Stomach (tissue), 9 donors: ENCODE results near the gene FHOD1. TPM values are rescaled to one million over a fixed set of nuclear protein-coding genes. Genes with fewer than 3 reads are reported as not detected.
A peak's percentile ranks its signal among the peaks of the same experiment; 100 is the strongest.

Experiments
- DNase-seq, 2 donors: peaks; one replicate each; pipeline versions ENCODE4 v3.0.0 to v3.0.0-alpha.2; 2013 to 2019
- H3K27ac ChIP-seq, 5 donors: fragments of 200-600 bp in 4 of 5; sonication (generic) in 4 of 5; one replicate each; pipeline ENCODE4 v1.5.1; 2013 to 2019; ENCODE audit warnings: mild to moderate bottlenecking in 1 of 5, moderate library complexity in 1 of 5
- H3K27me3 ChIP-seq, 3 donors: fragments of 200-600 bp; sonication (generic); one replicate each; pipeline ENCODE4 v1.5.1; 2017 to 2019; ENCODE audit warnings: mixed run types in 1 of 3
- H3K36me3 ChIP-seq, 4 donors: fragments of 200-600 bp; sonication (generic); 1 replicate in 3 of 4; 2 replicates in 1 of 4; pipeline ENCODE4 v1.5.1; 2016 to 2019
- H3K4me1 ChIP-seq, 4 donors: fragments of 200-600 bp; sonication (generic); one replicate each; pipeline ENCODE4 v1.5.1; 2016 to 2019
- H3K4me3 ChIP-seq, 4 donors: fragments of 200-600 bp; sonication (generic) in 3 of 4; one replicate each; pipeline ENCODE4 v1.5.1; 2016 to 2019; ENCODE audit warnings: mild to moderate bottlenecking in 1 of 4
- H3K9me3 ChIP-seq, 4 donors: fragments of 200-600 bp; sonication (generic); one replicate each; pipeline ENCODE4 v1.5.1; 2016 to 2019
- EP300 ChIP-seq: sonication (generic); formaldehyde crosslinking; IDR thresholded peaks from one replicate; pipeline ENCODE4 v1.6.1; 2017; ENCODE audit warnings: antibody characterized with exemption
- POLR2A ChIP-seq, 4 donors: fragments of 450-650 bp; IDR thresholded peaks; one replicate each; pipeline ENCODE4 v1.6.1; 2016; ENCODE audit warnings: antibody characterized with exemption in 4 of 4, control low read depth in 2 of 4, mild to moderate bottlenecking in 1 of 4, moderate library complexity in 1 of 4
- POLR2AphosphoS5 ChIP-seq, 3 donors: sonication (generic); formaldehyde crosslinking; IDR thresholded peaks; one replicate each; pipeline ENCODE4 v1.6.1; 2016; ENCODE audit warnings: antibody characterized with exemption in 3 of 3
- WGBS, 5 donors: extraction: QIAGEN DNeasy Blood & Tissue Kit in 3 of 5; methylation state at CpG; one replicate each; pipeline versions ENCODE4 v1.1.5 to v1.1.7; 2013 to 2018; 5-methylcytosine and 5-hydroxymethylcytosine counted together
- intact Hi-C: fragments of 100-400 bp; cut with DNase I; formaldehyde crosslinking; loops from one replicate; pipeline ENCODE4 v1.15.1; 2023; ENCODE audit warnings: low total_unique reads
- polyA plus RNA-seq, 3 donors: library from polyadenylated mRNA; stranded (reverse); fragments of 200-250 nt; gene quantifications; one replicate each; pipeline ENCODE4 v1.2.3, GENCODE V29; 2013
- total RNA-seq, 5 donors: library from RNA; depleted of rRNA; stranded (reverse); fragments of >200 nt; gene quantifications; one replicate each; pipeline versions ENCODE4 v1.1.0 to v1.2.3, GENCODE V29; 2014 to 2016
- TF ChIP-seq, protein P1 (sequence below), 7 experiments: fragments of 450-650 bp in 4 of 7; fragments of 200-600 bp in 3 of 7; sonication (generic) in 3 of 7; IDR thresholded peaks; one replicate each; pipeline ENCODE4 v1.5.1; 2016 to 2019; ENCODE audit warnings: antibody characterized with exemption in 7 of 7, control low read depth in 2 of 7, mild to moderate bottlenecking in 1 of 7
- donor health status: healthy with polysubstance abuse.
- donor health status: Bipolar disorder and iron deficiency.
- donor health status: healthy.

Gene FHOD1
- total and polyA plus RNA-seq, 8 donors, result 6.1 to 101 (median 17.5) TPM

DNA sequence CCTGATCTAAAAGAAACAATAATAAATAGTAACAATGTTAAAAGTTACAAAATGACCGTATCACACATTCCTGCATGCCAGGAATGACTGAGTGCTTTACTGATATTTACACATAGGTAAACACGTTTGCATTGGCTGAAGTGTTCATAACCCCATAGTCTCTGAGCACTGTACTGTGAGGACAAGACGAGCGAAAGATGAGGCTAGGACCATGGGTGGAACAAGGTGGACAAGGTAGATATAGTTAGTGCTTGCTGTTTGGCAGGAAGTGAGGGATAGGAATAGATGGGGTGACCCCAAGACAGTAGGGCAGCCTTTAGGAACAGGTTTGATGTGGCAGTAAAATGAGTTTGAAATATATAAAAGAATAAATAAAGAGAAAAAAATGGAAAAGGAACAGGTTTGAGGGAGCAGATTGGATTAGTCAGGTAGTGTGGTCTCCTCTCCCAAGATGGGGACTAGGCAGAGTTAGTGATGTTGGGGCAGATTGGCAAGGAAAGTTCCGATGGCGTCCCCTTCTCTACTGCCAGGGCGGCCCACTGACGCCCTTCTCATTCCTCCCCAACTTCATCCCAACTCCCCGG, 55.8 kb downstream of the FHOD1 start:
- H3K4me3 ChIP-seq, result peak overlapping the region; percentile 91 to 100 (median 94)
- intact Hi-C loops, result no loop called here
- peak overlapping the region in 2 of 5 donors; percentile 81 to 90 for H3K27ac ChIP-seq
- H3K9me3 ChIP-seq, result no peaks in the 10 kb centered on the region
- peaks cover 26 to 35% (median 31%) of the 10 kb centered on the region in 4 donors for H3K36me3 ChIP-seq
- no peak for DNase-seq
- TF ChIP-seq POLR2AphosphoS5 (IDR thresholded peaks at IDR 0.05) (no peak), POLR2A (IDR thresholded peaks at IDR 0.05) (no peak), EP300 (no peak)
- TF ChIP-seq, protein P1, sequence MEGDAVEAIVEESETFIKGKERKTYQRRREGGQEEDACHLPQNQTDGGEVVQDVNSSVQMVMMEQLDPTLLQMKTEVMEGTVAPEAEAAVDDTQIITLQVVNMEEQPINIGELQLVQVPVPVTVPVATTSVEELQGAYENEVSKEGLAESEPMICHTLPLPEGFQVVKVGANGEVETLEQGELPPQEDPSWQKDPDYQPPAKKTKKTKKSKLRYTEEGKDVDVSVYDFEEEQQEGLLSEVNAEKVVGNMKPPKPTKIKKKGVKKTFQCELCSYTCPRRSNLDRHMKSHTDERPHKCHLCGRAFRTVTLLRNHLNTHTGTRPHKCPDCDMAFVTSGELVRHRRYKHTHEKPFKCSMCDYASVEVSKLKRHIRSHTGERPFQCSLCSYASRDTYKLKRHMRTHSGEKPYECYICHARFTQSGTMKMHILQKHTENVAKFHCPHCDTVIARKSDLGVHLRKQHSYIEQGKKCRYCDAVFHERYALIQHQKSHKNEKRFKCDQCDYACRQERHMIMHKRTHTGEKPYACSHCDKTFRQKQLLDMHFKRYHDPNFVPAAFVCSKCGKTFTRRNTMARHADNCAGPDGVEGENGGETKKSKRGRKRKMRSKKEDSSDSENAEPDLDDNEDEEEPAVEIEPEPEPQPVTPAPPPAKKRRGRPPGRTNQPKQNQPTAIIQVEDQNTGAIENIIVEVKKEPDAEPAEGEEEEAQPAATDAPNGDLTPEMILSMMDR (IDR thresholded peaks at IDR 0.05), result no peak
- H3K4me1 ChIP-seq, result peaks cover 24 to 50% (median 32%) of the 10 kb centered on the region in 4 donors
- WGBS, 5 donors, result 10 to 19% (median 12%) methylated on average over 9 of the region's 9 CpGs
- H3K27me3 ChIP-seq, result no peaks in the 10 kb centered on the region

DNA sequence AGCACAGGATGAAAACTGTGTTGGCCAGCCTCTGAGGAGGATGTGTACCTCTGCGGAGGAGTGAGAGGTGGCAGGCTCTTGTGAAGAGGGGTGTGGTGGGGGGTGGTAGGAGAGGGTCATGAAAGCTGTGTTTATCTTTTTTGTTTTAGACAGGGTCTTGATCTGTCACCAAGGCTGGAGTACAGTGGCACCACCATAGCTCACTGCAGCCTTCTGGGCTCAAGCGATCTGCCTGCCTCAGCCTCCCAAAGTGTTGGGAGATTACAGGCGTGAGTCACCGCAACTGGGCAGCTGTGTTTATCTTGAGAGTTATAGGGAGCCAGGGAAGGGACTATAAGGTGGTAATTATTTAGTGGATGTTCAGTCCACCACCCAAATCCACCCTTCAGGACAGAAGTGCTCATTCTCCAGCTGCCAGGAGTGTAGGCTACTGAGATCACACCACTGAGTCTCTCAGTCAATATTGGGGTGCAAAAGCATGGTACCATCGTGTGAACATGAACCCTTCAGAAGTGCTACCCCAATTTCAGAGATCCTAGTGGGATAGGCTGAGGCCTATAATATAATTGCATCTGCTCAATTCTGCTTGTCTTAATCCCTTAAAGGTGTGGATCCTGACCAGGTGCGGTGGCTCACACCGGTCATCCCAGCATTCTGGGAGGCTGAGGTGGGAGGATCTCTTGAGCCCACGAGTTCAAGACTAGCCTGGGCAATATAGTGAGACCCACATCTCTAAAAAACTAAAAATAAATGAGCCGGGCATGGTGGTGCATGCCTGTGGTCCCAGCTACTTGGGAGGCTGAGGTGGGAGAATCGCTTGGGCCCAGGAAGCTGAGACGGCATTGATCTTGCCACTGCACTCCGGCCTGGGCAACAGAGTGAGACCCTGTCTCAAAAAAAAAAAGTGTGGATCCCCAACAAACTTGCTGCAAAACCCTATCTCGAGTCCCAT, 56.6 kb downstream of the FHOD1 start:
- no peak for DNase-seq
- Histone ChIP-seq H3K36me3 (peaks cover 18 to 27% (median 24%) of the 10 kb centered on the region in 4 donors), H3K4me1 (peaks cover 25 to 52% (median 33%) of the 10 kb centered on the region in 4 donors), H3K27me3 (no peaks in the 10 kb centered on the region), H3K9me3 (no peaks in the 10 kb centered on the region), H3K27ac (no peak overlapping the region), H3K4me3 (no peak overlapping the region)
- intact Hi-C loops, result no loop called here
- WGBS, 5 donors, result 70 to 75% (median 71%) methylated on average over 13 of the region's 13 CpGs
- TF ChIP-seq EP300 (no peak), POLR2A (IDR thresholded peaks at IDR 0.05) (no peak), POLR2AphosphoS5 (IDR thresholded peaks at IDR 0.05) (no peak)
- TF ChIP-seq, protein P1 (IDR thresholded peaks at IDR 0.05), result no peak

DNA sequence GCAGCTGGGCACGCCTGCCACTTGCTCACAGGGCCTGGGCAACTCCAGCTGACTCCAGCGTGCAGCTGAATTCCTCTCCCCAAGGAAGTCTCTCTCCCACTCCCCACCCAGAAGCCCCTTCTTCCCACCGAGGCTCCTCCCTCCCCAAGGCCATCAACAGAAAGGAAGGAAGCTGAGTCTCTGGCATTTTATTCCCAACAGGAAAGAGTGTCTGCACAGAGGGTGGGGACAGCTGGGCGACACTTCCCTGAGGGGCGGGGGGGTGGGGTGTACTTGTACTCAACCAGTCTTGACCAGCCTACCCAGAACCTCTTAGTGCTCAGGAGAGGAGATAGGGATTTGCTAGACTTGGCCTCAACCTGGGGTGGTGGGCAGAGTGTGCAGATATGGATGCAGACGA, 57.2 kb downstream of the FHOD1 start, which contains the start of gene EXOC3L1:
TSS of gene EXOC3L1 (minus strand) at position 96 of the 400 bp plus-strand sequence. CDS start 460 bp downstream, outside the sequence.
- Histone ChIP-seq H3K36me3 (peaks cover 11 to 20% (median 17%) of the 10 kb centered on the region in 4 donors), H3K4me3 (peak within 1 kb of the TSS in 1 of 4 donors; percentile 6), H3K4me1 (peaks cover 32 to 52% (median 40%) of the 10 kb centered on the region in 4 donors), H3K27ac (no peak within 1 kb of the TSS), H3K9me3 (no peaks in the 10 kb centered on the region), H3K27me3 (peaks cover 0 to under 1% (median 0%) of the 10 kb centered on the region in 3 donors)
- TF ChIP-seq EP300 (no peak), POLR2A (IDR thresholded peaks at IDR 0.05) (no peak), POLR2AphosphoS5 (IDR thresholded peaks at IDR 0.05) (no peak)
- TF ChIP-seq, protein P1 (IDR thresholded peaks at IDR 0.05), result no peak
- 37 to 46% (median 41%) methylated on average over 6 of the region's 6 CpGs for WGBS, 5 donors
- intact Hi-C loops, result no loop called here
- no peak for DNase-seq

DNA sequence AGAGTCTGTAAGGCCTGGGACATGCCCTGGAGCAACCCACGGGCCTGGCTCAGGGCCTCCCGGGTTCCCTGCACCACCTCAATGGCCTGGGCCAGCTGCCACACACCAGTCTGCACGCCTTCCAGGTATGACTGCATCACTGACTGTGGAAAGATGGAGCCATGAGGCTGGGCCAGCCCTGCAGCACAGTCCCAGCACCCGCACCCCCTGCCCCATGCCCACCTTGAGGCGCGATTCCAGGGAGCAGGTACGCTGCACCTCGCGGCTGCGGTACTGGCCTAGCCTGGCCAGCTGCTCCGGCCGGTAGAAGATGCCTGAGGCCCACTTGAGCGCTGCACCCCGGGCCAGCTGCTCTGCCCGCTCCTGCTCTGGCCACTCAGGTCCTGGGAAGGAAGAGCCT, 58.5 kb downstream of the FHOD1 start:
- no peak overlapping the region for H3K27ac ChIP-seq
- peaks cover 40 to 50% (median 41%) of the 10 kb centered on the region in 4 donors for H3K4me1 ChIP-seq
- H3K9me3 ChIP-seq, result no peaks in the 10 kb centered on the region
- no peak overlapping the region for H3K4me3 ChIP-seq
- TF ChIP-seq, protein P1 (IDR thresholded peaks at IDR 0.05), result no peak
- no peak for TF ChIP-seq POLR2A (IDR thresholded peaks at IDR 0.05)
- TF ChIP-seq EP300, result no peak
- TF ChIP-seq POLR2AphosphoS5 (IDR thresholded peaks at IDR 0.05), result no peak
- intact Hi-C loops, result no loop called here
- H3K27me3 ChIP-seq, result peaks cover 0 to 4% (median 0%) of the 10 kb centered on the region in 3 donors
- WGBS, 5 donors, result 75 to 95% (median 92%) methylated on average over 5 to 15 of the region's 15 CpGs
- no peak for DNase-seq
- H3K36me3 ChIP-seq, result peaks cover 0 to 8% (median 4%) of the 10 kb centered on the region in 4 donors
